Peyer's patch (tissue), 4 donors: ENCODE data around the gene SPINK4. TPM values are rescaled to one million over a fixed set of nuclear protein-coding genes. Genes with fewer than 3 reads are reported as not detected.

ENCODE experiments used
- DNase-seq, 3 donors: peaks; one replicate each; pipeline ENCODE4 v3.0.0-alpha.2; 2017 to 2019
- H3K27ac ChIP-seq, 4 donors: fragments of 200-600 bp; sonication (generic); one replicate each; pipeline ENCODE4 v1.5.1; 2016 to 2019
- H3K27me3 ChIP-seq, 2 donors: fragments of 200-600 bp; sonication (generic); one replicate each; pipeline ENCODE4 v1.5.1; 2019
- H3K36me3 ChIP-seq, 3 donors: fragments of 200-600 bp; sonication (generic); one replicate each; pipeline ENCODE4 v1.5.1; 2016 to 2019
- H3K4me1 ChIP-seq, 4 donors: fragments of 200-600 bp; sonication (generic); one replicate each; pipeline ENCODE4 v1.5.1; 2016 to 2019
- H3K4me3 ChIP-seq, 4 donors: fragments of 200-600 bp; sonication (generic); 1 replicate in 3 of 4; 2 replicates in 1 of 4; pipeline ENCODE4 v1.5.1; 2016 to 2019; ENCODE audit warnings: mild to moderate bottlenecking in 1 of 4
- H3K9me3 ChIP-seq, 4 donors: fragments of 200-600 bp; sonication (generic); one replicate each; pipeline ENCODE4 v1.5.1; 2016 to 2019; ENCODE audit warnings: mild to moderate bottlenecking in 1 of 4
- CTCF ChIP-seq, 6 experiments: fragments of 450-650 bp in 4 of 6; fragments of 200-600 bp in 2 of 6; sonication (generic) in 1 of 6; IDR thresholded peaks; one replicate each; pipeline ENCODE4 v1.5.1; 2017 to 2019; ENCODE audit warnings: antibody characterized with exemption in 6 of 6, mild to moderate bottlenecking in 3 of 6, moderate library complexity in 1 of 6
- POLR2A ChIP-seq, 2 donors: fragments of 450-650 bp; IDR thresholded peaks; one replicate each; pipeline ENCODE4 v1.5.1; 2017; ENCODE audit warnings: antibody characterized with exemption in 2 of 2, mild to moderate bottlenecking in 2 of 2, moderate library complexity in 2 of 2
- total RNA-seq, 4 donors: library from RNA; depleted of rRNA; stranded (reverse); fragments of >200 nt; gene quantifications; one replicate each; pipeline ENCODE4 v1.1.0, GENCODE V29; 2016

The SPINK4 gene
- total RNA-seq, 4 donors from 2014 or later: 106 to 639 (median 276) TPM

- Histone ChIP-seq H3K27me3 (no peaks in the 10 kb centered on the region), H3K36me3 (no peaks in the 10 kb centered on the region), H3K4me3 (no peak overlapping the region), H3K9me3 (no peaks in the 10 kb centered on the region), H3K27ac (peak overlapping the region in 1 of 4 donors; percentile 12), H3K4me1 (peaks cover 0 to 6% (median 0%) of the 10 kb centered on the region in 4 donors)
- no peak for TF ChIP-seq POLR2A (IDR thresholded peaks at IDR 0.05)
- no peak for TF ChIP-seq CTCF (IDR thresholded peaks at IDR 0.05)
- DNase-seq: no peak
Observed at GRCh38 chr9:33198165-33198564, 41.8 kb upstream of the SPINK4 start.

GRCh38 chr9:33202018-33202417 lies 37.9 kb upstream of the SPINK4 start:
- DNase-seq: no peak
- Histone ChIP-seq H3K36me3 (no peaks in the 10 kb centered on the region), H3K4me1 (peaks cover 0 to 6% (median 0%) of the 10 kb centered on the region in 4 donors), H3K9me3 (no peaks in the 10 kb centered on the region), H3K4me3 (no peak overlapping the region), H3K27ac (peak overlapping the region in 1 of 4 donors; percentile 27), H3K27me3 (no peaks in the 10 kb centered on the region)
- TF ChIP-seq CTCF (IDR thresholded peaks at IDR 0.05): no peak
- no peak for TF ChIP-seq POLR2A (IDR thresholded peaks at IDR 0.05)

DNA sequence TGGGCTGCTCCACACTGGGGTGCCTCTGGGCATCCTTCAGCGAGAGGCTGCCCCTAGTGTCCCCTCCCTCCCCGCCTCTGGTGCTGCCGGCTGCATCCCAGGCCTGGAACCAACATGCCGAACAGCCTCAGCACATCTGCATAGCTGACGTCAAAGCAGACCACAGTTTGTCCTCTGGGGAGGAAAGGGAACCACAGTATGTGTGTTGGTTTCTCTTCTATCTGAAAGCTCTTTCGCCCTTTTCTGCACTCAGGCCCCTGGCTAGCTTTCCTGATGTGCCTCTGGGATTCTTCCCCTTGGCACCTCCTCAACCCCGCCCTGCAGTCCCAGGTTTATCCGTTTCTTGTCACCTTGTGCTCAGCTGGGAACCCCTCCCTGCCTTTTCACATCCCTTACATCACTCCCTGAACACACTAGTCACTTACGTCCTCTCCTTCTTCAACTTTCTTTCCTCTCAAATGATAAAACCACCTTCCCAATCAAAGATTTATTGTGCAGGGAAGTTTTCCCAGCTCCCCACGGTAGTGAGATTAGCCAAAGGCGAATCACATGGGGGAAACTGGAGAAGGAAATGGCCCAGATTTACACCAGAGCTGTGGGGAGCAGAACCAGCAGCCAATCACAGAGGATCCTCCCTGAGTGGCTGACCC lies 37.3 kb upstream of the SPINK4 start:
- TF ChIP-seq CTCF (IDR thresholded peaks at IDR 0.05): no peak
- TF ChIP-seq POLR2A (IDR thresholded peaks at IDR 0.05): no peak
- DNase-seq: peak in 2 of 3 donors; percentile 83 to 93
- peak overlapping the region in 3 of 4 donors; percentile 16 to 39 (median 27) for H3K27ac ChIP-seq
- no peaks in the 10 kb centered on the region for H3K9me3 ChIP-seq
- H3K4me1 ChIP-seq: peaks cover 0 to 6% (median 0%) of the 10 kb centered on the region in 4 donors
- H3K4me3 ChIP-seq: no peak overlapping the region
- no peaks in the 10 kb centered on the region for H3K27me3 ChIP-seq
- H3K36me3 ChIP-seq: no peaks in the 10 kb centered on the region

DNA sequence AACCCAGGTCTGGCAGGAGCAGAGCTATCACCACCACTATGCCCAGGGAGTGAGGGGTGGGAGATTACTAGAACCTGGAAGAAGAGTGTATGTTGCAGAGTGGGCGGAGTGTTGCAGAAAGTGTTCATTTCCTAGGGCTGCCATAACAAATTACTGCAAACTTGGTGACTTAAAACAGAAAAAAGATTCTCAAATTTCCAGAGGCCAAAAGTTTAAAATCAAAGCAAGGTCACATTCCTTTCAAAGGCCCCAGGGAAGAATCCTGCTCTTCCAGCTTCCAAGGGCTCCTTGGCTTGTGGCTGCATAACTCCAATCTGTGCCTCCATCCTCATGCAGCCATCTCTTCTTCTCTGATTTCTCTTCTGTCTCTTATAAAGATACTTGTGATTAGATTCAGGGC lies 30.6 kb upstream of the SPINK4 start:
- no peaks in the 10 kb centered on the region for H3K9me3 ChIP-seq
- TF ChIP-seq POLR2A (IDR thresholded peaks at IDR 0.05) (no peak), CTCF (IDR thresholded peaks at IDR 0.05) (no peak)
- no peaks in the 10 kb centered on the region for H3K27me3 ChIP-seq
- H3K4me3 ChIP-seq: no peak overlapping the region
- peaks cover 0 to 9% (median 4%) of the 10 kb centered on the region in 4 donors for H3K4me1 ChIP-seq
- no peak for DNase-seq
- H3K36me3 ChIP-seq: no peaks in the 10 kb centered on the region
- peak overlapping the region in 1 of 4 donors; percentile 75 for H3K27ac ChIP-seq

- peak in 1 of 3 donors; percentile 64 for DNase-seq
- Histone ChIP-seq H3K4me1 (peaks cover 0 to 9% (median 4%) of the 10 kb centered on the region in 4 donors), H3K9me3 (no peaks in the 10 kb centered on the region), H3K27me3 (no peaks in the 10 kb centered on the region), H3K36me3 (no peaks in the 10 kb centered on the region), H3K4me3 (no peak overlapping the region), H3K27ac (peak overlapping the region in 2 of 4 donors; percentile 75 to 77)
- no peak for TF ChIP-seq POLR2A (IDR thresholded peaks at IDR 0.05)
- TF ChIP-seq CTCF (IDR thresholded peaks at IDR 0.05): no peak
Observed at GRCh38 chr9:33210006-33210715, 29.8 kb upstream of the SPINK4 start.
